ENCODE data around the gene XYLT1.

The XYLT1 gene

DNA sequence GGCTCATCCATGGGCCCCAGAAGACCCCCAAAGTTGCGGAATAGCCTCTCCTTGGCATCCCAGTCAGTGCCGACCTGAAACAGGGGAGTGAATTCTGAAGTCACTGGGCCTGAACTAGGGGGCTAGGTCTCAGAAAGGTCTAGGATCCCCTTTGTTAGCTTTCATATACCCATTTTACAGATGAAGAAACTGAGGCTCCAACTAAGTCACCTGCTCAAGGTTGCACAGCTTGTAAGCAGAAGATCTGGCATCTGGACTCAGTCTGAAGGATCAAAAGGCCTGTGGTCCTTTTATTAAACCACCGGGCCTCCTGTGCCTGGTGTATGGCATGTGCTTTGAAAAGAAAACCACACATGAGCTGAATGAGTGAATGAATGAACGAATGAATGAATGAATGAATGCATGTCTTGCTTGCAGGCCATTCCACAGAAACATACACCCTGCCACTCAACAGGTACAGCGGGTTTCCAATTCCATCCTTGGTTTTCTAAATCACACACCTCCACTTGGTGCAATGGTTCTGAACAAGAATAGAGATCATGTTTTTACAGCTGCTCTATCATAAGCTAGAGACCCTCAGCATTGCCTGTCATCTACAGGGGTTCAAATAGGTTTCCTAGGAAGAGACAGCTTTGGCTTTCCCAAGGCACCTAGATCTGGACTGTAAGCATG, 352.7 kb downstream of the XYLT1 start:
- Histone ChIP-seq H3K4me1 (ENCODE audit: low read depth, poor library complexity, severe bottlenecking) (no peaks in the 10 kb centered on the region), H3K9ac (no peak overlapping the region), H4K20me1 (ENCODE audit: insufficient read depth) (no peaks in the 10 kb centered on the region), H3K27me3 (ENCODE audit: insufficient read depth, low read depth) (no peaks in the 10 kb centered on the region), H3K4me2 (no peak overlapping the region), H3K4me3 (IDR thresholded peaks at IDR 0.05; ENCODE audit: insufficient read depth, low read depth, low read length) (no peak overlapping the region), H3K79me2 (ENCODE audit: insufficient read depth, low read depth) (no peaks in the 10 kb centered on the region), H3K36me3 (ENCODE audit: insufficient read depth) (no peaks in the 10 kb centered on the region), H3K27ac (no peak overlapping the region), H2AFZ (ENCODE audit: low read depth) (no peak overlapping the region)
- TF ChIP-seq CTCF (conservative IDR thresholded peaks at IDR 0.05; ENCODE audit: low read depth, low read length): no peak

GRCh38 chr16:17116595-17117322, 354.0 kb downstream of the XYLT1 start:
- no peaks in the 10 kb centered on the region for H3K36me3 ChIP-seq (ENCODE audit: insufficient read depth)
- no peak for TF ChIP-seq CTCF (conservative IDR thresholded peaks at IDR 0.05; ENCODE audit: low read depth, low read length)
- H4K20me1 ChIP-seq (ENCODE audit: insufficient read depth): no peaks in the 10 kb centered on the region
- no peak overlapping the region for H3K27ac ChIP-seq
- H3K27me3 ChIP-seq (ENCODE audit: insufficient read depth, low read depth): no peaks in the 10 kb centered on the region
- H2AFZ ChIP-seq (ENCODE audit: low read depth): no peak overlapping the region
- no peak overlapping the region for H3K4me2 ChIP-seq
- H3K9ac ChIP-seq: no peak overlapping the region
- H3K79me2 ChIP-seq (ENCODE audit: insufficient read depth, low read depth): no peaks in the 10 kb centered on the region
- no peaks in the 10 kb centered on the region for H3K4me1 ChIP-seq (ENCODE audit: low read depth, poor library complexity, severe bottlenecking)
- H3K4me3 ChIP-seq (IDR thresholded peaks at IDR 0.05; ENCODE audit: insufficient read depth, low read depth, low read length): no peak overlapping the region

DNA sequence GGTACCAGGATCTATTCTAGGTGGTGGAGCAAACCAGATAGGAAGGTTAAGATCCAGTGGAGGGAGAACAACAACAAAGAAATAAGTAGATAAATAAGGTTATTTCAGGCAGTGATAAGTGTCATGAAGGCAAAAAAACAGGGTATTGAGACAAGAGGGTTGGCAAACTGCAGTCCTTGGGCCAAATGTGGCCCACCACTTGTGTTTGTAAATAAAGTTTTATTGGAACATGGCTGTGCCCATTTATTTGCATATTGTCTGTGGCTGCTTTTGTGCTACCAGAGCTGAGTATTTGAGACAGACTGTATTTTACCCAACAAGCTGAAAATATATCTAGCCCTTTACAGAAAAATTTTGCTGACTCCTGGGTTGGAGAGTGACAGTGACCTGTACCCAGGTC, 361.3 kb downstream of the XYLT1 start:
- Histone ChIP-seq H3K36me3 (ENCODE audit: insufficient read depth) (no peaks in the 10 kb centered on the region), H3K27ac (no peak overlapping the region), H3K27me3 (ENCODE audit: insufficient read depth, low read depth) (no peaks in the 10 kb centered on the region), H4K20me1 (ENCODE audit: insufficient read depth) (no peaks in the 10 kb centered on the region), H3K4me3 (IDR thresholded peaks at IDR 0.05; ENCODE audit: insufficient read depth, low read depth, low read length) (no peak overlapping the region), H3K9ac (no peak overlapping the region), H2AFZ (ENCODE audit: low read depth) (no peak overlapping the region), H3K79me2 (ENCODE audit: insufficient read depth, low read depth) (no peaks in the 10 kb centered on the region), H3K4me1 (ENCODE audit: low read depth, poor library complexity, severe bottlenecking) (no peaks in the 10 kb centered on the region), H3K4me2 (no peak overlapping the region)
- TF ChIP-seq CTCF (conservative IDR thresholded peaks at IDR 0.05; ENCODE audit: low read depth, low read length): no peak

- Histone ChIP-seq H3K9ac (no peak overlapping the region), H4K20me1 (ENCODE audit: insufficient read depth) (no peaks in the 10 kb centered on the region), H3K4me3 (IDR thresholded peaks at IDR 0.05; ENCODE audit: insufficient read depth, low read depth, low read length) (no peak overlapping the region), H3K4me2 (no peak overlapping the region), H3K36me3 (ENCODE audit: insufficient read depth) (no peaks in the 10 kb centered on the region), H3K27ac (no peak overlapping the region), H2AFZ (ENCODE audit: low read depth) (no peak overlapping the region), H3K79me2 (ENCODE audit: insufficient read depth, low read depth) (no peaks in the 10 kb centered on the region), H3K27me3 (ENCODE audit: insufficient read depth, low read depth) (no peaks in the 10 kb centered on the region), H3K4me1 (ENCODE audit: low read depth, poor library complexity, severe bottlenecking) (no peaks in the 10 kb centered on the region)
- TF ChIP-seq CTCF (conservative IDR thresholded peaks at IDR 0.05; ENCODE audit: low read depth, low read length): no peak
Measured at GRCh38 chr16:17108596-17108995, 362.2 kb downstream of the XYLT1 start.
